ENCODE data around the gene SDK1. TPM values are rescaled to one million over a fixed set of nuclear protein-coding genes. Genes with fewer than 3 reads are reported as not detected.

SDK1 gene
- total RNA-seq, 4 donors from 2014 or later, result 2.5 to 12.9 (median 6.1) TPM

- no peak for TF ChIP-seq POLR2AphosphoS5 (IDR thresholded peaks at IDR 0.05)
- TF ChIP-seq EP300 (IDR thresholded peaks at IDR 0.05), result no peak
- no peak for TF ChIP-seq CTCF (IDR thresholded peaks at IDR 0.05)
- TF ChIP-seq POLR2A (IDR thresholded peaks at IDR 0.05), result no peak
- no peak overlapping the region for H3K27ac ChIP-seq
- no peak overlapping the region for H3K4me3 ChIP-seq
- 83% methylated on average over 11 of the region's 11 CpGs for WGBS
- peaks cover 4% of the 10 kb centered on the region for H3K36me3 ChIP-seq
- DNase-seq (ENCODE audit: low spot score in 2 of 2), result no peak
- H3K9me3 ChIP-seq, result peaks cover 6% of the 10 kb centered on the region
- no peaks in the 10 kb centered on the region for H3K4me1 ChIP-seq
- no peaks in the 10 kb centered on the region for H3K27me3 ChIP-seq
Measured at GRCh38 chr7:4246536-4246935, 945.5 kb downstream of the SDK1 start.

- TF ChIP-seq POLR2AphosphoS5 (IDR thresholded peaks at IDR 0.05) (no peak), POLR2A (IDR thresholded peaks at IDR 0.05) (no peak), CTCF (IDR thresholded peaks at IDR 0.05) (no peak), EP300 (IDR thresholded peaks at IDR 0.05) (no peak)
- Histone ChIP-seq H3K27me3 (no peaks in the 10 kb centered on the region), H3K27ac (no peak overlapping the region), H3K4me3 (no peak overlapping the region), H3K9me3 (peaks cover 8% of the 10 kb centered on the region), H3K36me3 (peaks cover 4% of the 10 kb centered on the region), H3K4me1 (no peaks in the 10 kb centered on the region)
- no peak for DNase-seq (ENCODE audit: low spot score in 2 of 2)
- 81% methylated on average over 22 of the region's 27 CpGs for WGBS
Measured at GRCh38 chr7:4247106-4247876, 946.2 kb downstream of the SDK1 start.

GRCh38 chr7:4248295-4248694 lies 947.2 kb downstream of the SDK1 start:
- H3K27ac ChIP-seq, result no peak overlapping the region
- 85% methylated on average over 4 of the region's 4 CpGs for WGBS
- TF ChIP-seq POLR2A (IDR thresholded peaks at IDR 0.05), result no peak
- TF ChIP-seq CTCF (IDR thresholded peaks at IDR 0.05), result no peak
- TF ChIP-seq POLR2AphosphoS5 (IDR thresholded peaks at IDR 0.05), result no peak
- H3K27me3 ChIP-seq, result no peaks in the 10 kb centered on the region
- no peaks in the 10 kb centered on the region for H3K4me1 ChIP-seq
- H3K36me3 ChIP-seq, result peaks cover 4% of the 10 kb centered on the region
- H3K9me3 ChIP-seq, result peaks cover 8% of the 10 kb centered on the region
- DNase-seq (ENCODE audit: low spot score in 2 of 2), result no peak
- no peak overlapping the region for H3K4me3 ChIP-seq

GRCh38 chr7:4249241-4249640 lies 948.2 kb downstream of the SDK1 start:
- peaks cover 4% of the 10 kb centered on the region for H3K36me3 ChIP-seq
- peaks cover 8% of the 10 kb centered on the region for H3K9me3 ChIP-seq
- no peak overlapping the region for H3K27ac ChIP-seq
- H3K27me3 ChIP-seq, result no peaks in the 10 kb centered on the region
- no peak overlapping the region for H3K4me3 ChIP-seq
- 98% methylated on average over 4 of the region's 4 CpGs for WGBS
- DNase-seq (ENCODE audit: low spot score in 2 of 2), result no peak
- H3K4me1 ChIP-seq, result no peaks in the 10 kb centered on the region
- TF ChIP-seq CTCF (IDR thresholded peaks at IDR 0.05), result no peak

- DNase-seq (ENCODE audit: low spot score in 2 of 2), result no peak
- TF ChIP-seq CTCF (IDR thresholded peaks at IDR 0.05) (no peak), POLR2A (IDR thresholded peaks at IDR 0.05) (no peak), EP300 (IDR thresholded peaks at IDR 0.05) (no peak), POLR2AphosphoS5 (IDR thresholded peaks at IDR 0.05) (no peak)
- H3K36me3 ChIP-seq, result no peaks in the 10 kb centered on the region
- no peak overlapping the region for H3K27ac ChIP-seq
- peaks cover 8% of the 10 kb centered on the region for H3K9me3 ChIP-seq
- WGBS, result 90% methylated on average over 6 of the region's 6 CpGs
- no peak overlapping the region for H3K4me3 ChIP-seq
- no peaks in the 10 kb centered on the region for H3K27me3 ChIP-seq
- no peaks in the 10 kb centered on the region for H3K4me1 ChIP-seq
Measured at GRCh38 chr7:4255336-4255735, 954.3 kb downstream of the SDK1 start.
